Skeletal muscle tissue (tissue), 4 donors: ENCODE measurements around the gene NSL1. TPM values are rescaled to one million over a fixed set of nuclear protein-coding genes. Genes with fewer than 3 reads are reported as not detected.
A peak's percentile ranks its signal among the peaks of the same experiment; 100 is the strongest.
"Not testable (repeated sequence)": the region's sequence is repeated elsewhere in the genome, so short reads cannot be mapped to it uniquely, and the experiment has no call there.

Source experiments
- H3K27ac ChIP-seq: one replicate; pipeline ENCODE4 v1.7.0; 2013; ENCODE audit warnings: mild to moderate bottlenecking, low read depth, low read length, inconsistent platforms
- H3K27me3 ChIP-seq, 3 donors: one replicate each; pipeline ENCODE4 v1.7.0; 2013; ENCODE audit warnings: low read length in 3 of 3; ENCODE audit not compliant: control insufficient read depth in 3 of 3, insufficient read depth in 3 of 3
- H3K36me3 ChIP-seq, 3 donors: one replicate each; pipeline ENCODE4 v1.7.0; 2013; ENCODE audit warnings: low read length in 3 of 3; ENCODE audit not compliant: control insufficient read depth in 3 of 3, insufficient read depth in 3 of 3
- H3K4me1 ChIP-seq, 3 donors: one replicate each; pipeline ENCODE4 v1.7.0; 2013; ENCODE audit warnings: low read length in 3 of 3, mild to moderate bottlenecking in 3 of 3; ENCODE audit not compliant: control insufficient read depth in 3 of 3, insufficient read depth in 3 of 3
- H3K4me3 ChIP-seq, 3 donors: one replicate each; pipeline ENCODE4 v1.7.0; 2013; ENCODE audit warnings: low read length in 3 of 3
- H3K9ac ChIP-seq, 3 donors: one replicate each; pipeline ENCODE4 v1.7.0; 2013; ENCODE audit warnings: low read length in 3 of 3, mild to moderate bottlenecking in 3 of 3, moderate library complexity in 2 of 3, low read depth in 1 of 3
- H3K9me3 ChIP-seq, 3 donors: one replicate each; pipeline ENCODE4 v1.7.0; 2013; ENCODE audit warnings: low read length in 3 of 3; ENCODE audit not compliant: control insufficient read depth in 3 of 3
- total RNA-seq: library from RNA; depleted of rRNA; stranded (reverse); fragments of >200 nt; gene quantifications from one replicate; pipeline ENCODE4 v1.2.3, GENCODE V29; 2014
- donor health status: Osteomylitis.

The NSL1 gene
- 27.7 TPM for total RNA-seq

- no peaks in the 10 kb centered on the region for H3K27me3 ChIP-seq
- peak within 1 kb of the TSS; percentile 94 to 99 (median 99) for H3K4me3 ChIP-seq
- peaks cover 7 to 11% (median 9%) of the 10 kb centered on the region in 3 donors for H3K4me1 ChIP-seq
- H3K27ac ChIP-seq = peak within 1 kb of the TSS; percentile 97
- no peaks in the 10 kb centered on the region for H3K9me3 ChIP-seq
- H3K36me3 ChIP-seq = peaks cover 5 to 8% (median 6%) of the 10 kb centered on the region in 3 donors
- peak within 1 kb of the TSS; percentile 93 to 99 (median 98) for H3K9ac ChIP-seq
These were observed at the start of gene NSL1, which contains the start of gene TATDN3 for GRCh38 chr1:212791676-212792395. NSL1 (minus strand) TSS chr1:212791777; CDS start chr1:212791763, 14 bp downstream. TATDN3 (plus strand) TSS chr1:212791894; CDS start chr1:212791922, 28 bp downstream.

GRCh38 chr1:212838145-212838544, 46.6 kb upstream of the NSL1 start:
- Histone ChIP-seq H3K36me3 (no peaks in the 10 kb centered on the region), H3K9ac (no peak overlapping the region), H3K4me1 (no peaks in the 10 kb centered on the region), H3K4me3 (no peak overlapping the region), H3K27ac (no peak overlapping the region), H3K27me3 (no peaks in the 10 kb centered on the region), H3K9me3 (no peaks in the 10 kb centered on the region)

- not testable (repeated sequence) for H3K4me3 ChIP-seq, H3K36me3 ChIP-seq, H3K4me1 ChIP-seq, H3K27ac ChIP-seq, H3K9ac ChIP-seq, H3K9me3 ChIP-seq, H3K27me3 ChIP-seq
These were observed 41.9 kb upstream of the NSL1 start for GRCh38 chr1:212833211-212834207.

GRCh38 chr1:212828395-212828794, 36.8 kb upstream of the NSL1 start:
- Histone ChIP-seq H3K4me1 (no peaks in the 10 kb centered on the region), H3K9me3 (peaks cover 0 to 4% (median 2%) of the 10 kb centered on the region in 3 donors), H3K4me3 (no peak overlapping the region), H3K27me3 (no peaks in the 10 kb centered on the region), H3K36me3 (peaks cover 0 to 2% (median 0%) of the 10 kb centered on the region in 3 donors), H3K27ac (no peak overlapping the region), H3K9ac (no peak overlapping the region)

GRCh38 chr1:212827831-212828278, 36.3 kb upstream of the NSL1 start:
- H3K9me3 ChIP-seq = peaks cover 0 to 4% (median 2%) of the 10 kb centered on the region in 3 donors

GRCh38 chr1:212827171-212827776, 35.7 kb upstream of the NSL1 start:
- Histone ChIP-seq H3K36me3 (peaks cover 0 to 2% (median 0%) of the 10 kb centered on the region in 3 donors), H3K4me3 (no peak overlapping the region), H3K27me3 (no peaks in the 10 kb centered on the region), H3K4me1 (no peaks in the 10 kb centered on the region), H3K9me3 (peaks cover 0 to 4% (median 2%) of the 10 kb centered on the region in 3 donors), H3K9ac (no peak overlapping the region), H3K27ac (no peak overlapping the region)

More at GRCh38 chr1:212827831-212828278, 36.3 kb upstream of the NSL1 start:
- peaks cover 0 to 2% (median 0%) of the 10 kb centered on the region in 3 donors for H3K36me3 ChIP-seq
- H3K4me3 ChIP-seq = no peak overlapping the region
- H3K27me3 ChIP-seq = no peaks in the 10 kb centered on the region
- no peaks in the 10 kb centered on the region for H3K4me1 ChIP-seq
- H3K9ac ChIP-seq = no peak overlapping the region
- H3K27ac ChIP-seq = no peak overlapping the region

GRCh38 chr1:212825798-212826452, 34.3 kb upstream of the NSL1 start:
- no peaks in the 10 kb centered on the region for H3K4me1 ChIP-seq
- peaks cover 0 to 2% (median 0%) of the 10 kb centered on the region in 3 donors for H3K36me3 ChIP-seq
- no peak overlapping the region for H3K9ac ChIP-seq
- no peak overlapping the region for H3K27ac ChIP-seq
- H3K27me3 ChIP-seq = no peaks in the 10 kb centered on the region
- H3K4me3 ChIP-seq = no peak overlapping the region
- peaks cover 0 to 4% (median 2%) of the 10 kb centered on the region in 3 donors for H3K9me3 ChIP-seq

GRCh38 chr1:212824201-212824600, 32.6 kb upstream of the NSL1 start:
- Histone ChIP-seq H3K27me3 (no peaks in the 10 kb centered on the region), H3K4me1 (no peaks in the 10 kb centered on the region), H3K27ac (no peak overlapping the region), H3K9ac (no peak overlapping the region), H3K4me3 (no peak overlapping the region), H3K36me3 (peaks cover 0 to 2% (median 0%) of the 10 kb centered on the region in 3 donors), H3K9me3 (peaks cover 0 to 4% (median 2%) of the 10 kb centered on the region in 3 donors)

GRCh38 chr1:212822956-212823355, 31.4 kb upstream of the NSL1 start:
- H3K9me3 ChIP-seq = peaks cover 0 to 4% (median 2%) of the 10 kb centered on the region in 3 donors
- peaks cover 0 to 2% (median 0%) of the 10 kb centered on the region in 3 donors for H3K36me3 ChIP-seq
- no peaks in the 10 kb centered on the region for H3K4me1 ChIP-seq
- H3K4me3 ChIP-seq = no peak overlapping the region
- no peak overlapping the region for H3K27ac ChIP-seq
- H3K27me3 ChIP-seq = no peaks in the 10 kb centered on the region
- no peak overlapping the region for H3K9ac ChIP-seq
